Mesangial cell (primary cell): Measurements from ENCODE around the gene SARS1. TPM values are rescaled to one million over a fixed set of nuclear protein-coding genes. Genes with fewer than 3 reads are reported as not detected.

ENCODE experiments used
- total RNA-seq: library from RNA; depleted of rRNA; stranded (reverse); fragments of >200 nt; gene quantifications from 2 replicates; pipeline ENCODE4 v1.2.3, GENCODE V29; 2015

The SARS1 gene, protein sequence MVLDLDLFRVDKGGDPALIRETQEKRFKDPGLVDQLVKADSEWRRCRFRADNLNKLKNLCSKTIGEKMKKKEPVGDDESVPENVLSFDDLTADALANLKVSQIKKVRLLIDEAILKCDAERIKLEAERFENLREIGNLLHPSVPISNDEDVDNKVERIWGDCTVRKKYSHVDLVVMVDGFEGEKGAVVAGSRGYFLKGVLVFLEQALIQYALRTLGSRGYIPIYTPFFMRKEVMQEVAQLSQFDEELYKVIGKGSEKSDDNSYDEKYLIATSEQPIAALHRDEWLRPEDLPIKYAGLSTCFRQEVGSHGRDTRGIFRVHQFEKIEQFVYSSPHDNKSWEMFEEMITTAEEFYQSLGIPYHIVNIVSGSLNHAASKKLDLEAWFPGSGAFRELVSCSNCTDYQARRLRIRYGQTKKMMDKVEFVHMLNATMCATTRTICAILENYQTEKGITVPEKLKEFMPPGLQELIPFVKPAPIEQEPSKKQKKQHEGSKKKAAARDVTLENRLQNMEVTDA
- 178 and 180 TPM in 2 replicates for total RNA-seq

DNA sequence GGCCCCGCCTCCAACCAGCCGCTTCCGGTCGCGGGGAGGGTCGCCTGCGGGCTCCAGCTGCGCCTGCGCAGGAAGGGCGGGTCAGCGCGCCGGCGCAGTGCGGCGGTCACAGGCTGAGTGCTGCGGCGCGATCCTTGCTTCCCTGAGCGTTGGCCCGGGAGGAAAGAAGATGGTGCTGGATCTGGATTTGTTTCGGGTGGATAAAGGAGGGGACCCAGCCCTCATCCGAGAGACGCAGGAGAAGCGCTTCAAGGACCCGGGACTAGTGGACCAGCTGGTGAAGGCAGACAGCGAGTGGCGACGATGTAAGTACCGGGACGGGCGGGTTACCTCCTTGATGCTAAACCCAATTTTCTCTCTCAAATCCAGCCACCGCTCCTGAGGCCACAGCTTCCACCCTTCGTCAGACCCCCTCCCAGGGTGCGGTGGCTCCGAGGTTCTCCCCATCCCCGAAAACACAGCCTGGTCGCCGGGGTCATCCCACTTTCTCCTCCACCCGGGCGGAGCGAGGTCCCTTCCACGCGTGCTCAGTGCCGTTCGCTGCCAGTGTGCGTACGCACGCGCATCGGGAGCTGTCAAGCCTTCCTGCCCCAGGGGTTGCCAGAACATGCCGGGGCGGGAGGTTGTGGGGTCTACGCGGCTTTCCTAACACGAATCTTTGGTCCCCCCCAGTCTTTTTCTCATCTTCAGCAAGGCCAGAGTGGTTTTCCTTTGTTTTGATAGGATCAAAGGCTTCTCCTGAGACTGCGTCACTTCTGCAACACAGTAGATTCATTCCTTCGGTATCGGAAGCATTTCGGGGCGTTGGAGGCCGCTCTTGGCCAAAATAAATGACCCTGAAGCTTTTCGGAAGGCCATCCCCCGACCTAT lies at the start of gene SARS1:
TSS of gene SARS1 (plus strand) at position 95 of the 870 bp plus-strand sequence. CDS start at position 170, 75 bp downstream.

DNA sequence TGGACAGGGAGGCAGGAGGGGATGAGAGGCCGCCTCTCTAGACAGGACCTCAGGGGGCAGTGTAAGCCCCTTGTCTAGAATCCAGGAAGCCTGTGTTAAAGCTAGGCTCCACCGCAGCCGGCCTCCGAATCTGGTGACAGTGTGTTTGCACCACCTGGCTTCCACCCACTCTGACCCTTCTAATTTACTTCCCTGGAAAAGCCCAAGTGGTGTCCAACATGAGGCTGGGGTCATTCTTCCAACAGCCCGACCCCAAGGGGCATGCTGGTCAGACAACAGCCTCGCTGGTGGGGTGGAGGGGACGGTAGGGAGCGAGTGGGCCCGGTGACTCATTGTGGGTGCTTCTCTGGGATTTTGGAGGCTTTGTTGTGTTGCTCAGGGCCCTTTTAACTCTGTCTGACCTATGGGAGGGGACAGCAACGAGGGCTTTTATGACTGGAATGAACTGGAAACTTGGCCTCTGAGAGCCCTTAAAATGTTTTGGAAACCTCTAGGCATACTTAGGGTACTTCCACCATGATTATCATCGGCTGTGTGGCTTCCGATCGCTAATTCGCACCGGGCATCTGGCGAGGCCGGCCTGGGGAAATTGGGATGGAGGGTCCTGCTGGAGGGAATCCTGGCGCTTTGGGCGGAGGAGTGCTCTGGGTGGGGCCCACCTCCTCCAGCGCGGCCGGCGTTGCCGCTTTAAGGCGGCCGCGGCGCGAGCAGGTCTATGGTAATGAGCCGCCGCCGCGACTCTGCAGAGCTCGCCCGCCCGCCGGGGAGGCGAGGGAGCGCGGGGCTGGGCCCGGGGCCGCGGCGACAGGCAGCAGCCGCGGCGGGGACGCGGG lies 35.3 kb downstream of the SARS1 start, which contains the start of gene CELSR2:
TSS of gene CELSR2 (plus strand) at position 743 of the 833 bp plus-strand sequence. CDS start 541 bp downstream, outside the sequence.

DNA sequence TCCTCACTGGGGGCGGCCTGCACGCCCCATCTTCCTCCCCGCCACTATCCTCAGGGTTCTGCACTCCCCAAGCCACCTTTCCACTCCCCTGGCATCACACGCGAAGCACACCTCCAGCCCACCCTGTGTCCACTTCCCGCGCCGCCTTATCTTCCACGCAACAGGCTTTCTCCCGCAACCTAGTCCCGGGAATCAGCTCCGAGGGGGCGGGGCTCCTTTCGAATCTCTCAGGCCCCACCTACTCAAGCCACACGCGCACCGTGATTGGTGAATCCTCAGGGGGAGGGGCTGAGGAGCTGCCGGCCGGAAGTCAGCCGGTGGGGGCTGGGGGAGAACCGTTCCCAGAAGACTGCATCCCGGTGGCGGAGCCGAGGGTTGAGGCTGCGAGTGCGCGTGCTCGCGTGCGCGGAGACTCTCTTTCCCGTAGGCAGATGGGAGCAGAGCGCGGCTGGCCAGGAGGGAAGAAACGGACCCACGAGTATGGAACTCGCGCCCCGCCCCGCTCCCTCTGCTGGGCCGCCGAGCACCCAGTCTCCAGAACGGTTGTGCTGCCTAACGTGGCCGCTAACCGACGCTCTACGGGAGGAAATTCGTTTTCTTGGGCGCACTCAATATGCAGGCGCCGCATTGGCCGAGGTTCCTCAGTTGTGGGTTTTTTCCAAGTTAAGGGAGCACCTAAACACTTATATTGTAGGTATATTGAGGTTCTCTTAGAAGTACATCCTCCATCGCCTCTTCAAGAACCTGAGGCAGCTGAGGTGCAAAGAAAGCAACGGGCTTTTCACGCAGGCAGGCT lies 69.4 kb downstream of the SARS1 start, which contains the start of gene PSRC1:
TSS of gene PSRC1 (minus strand) at position 194 of the 796 bp plus-strand sequence.

Other genes with a start within 250 kb of the SARS1 start
- 7.7 and 11.9 TPM in 2 replicates for gene WDR47, start 171.8 kb upstream of the SARS1 start, total RNA-seq
- gene TAF13, start 137.9 kb upstream of the SARS1 start, total RNA-seq, result 9.4 and 20.0 TPM in 2 replicates
- 12.5 and 15.8 TPM in 2 replicates for gene TMEM167B, start 123.2 kb upstream of the SARS1 start, total RNA-seq
- 0.33 and 4.1 TPM in 2 replicates for gene ELAPOR1, start 99.8 kb upstream of the SARS1 start, total RNA-seq
- gene CELSR2, start 35.6 kb downstream of the SARS1 start, total RNA-seq, result 12.9 and 51.5 TPM in 2 replicates
- gene PSRC1, start 69.2 kb downstream of the SARS1 start, total RNA-seq, result 6.5 and 50.8 TPM in 2 replicates
- gene MYBPHL, start 93.1 kb downstream of the SARS1 start, total RNA-seq, result not detected in 2 replicates
- 37.2 and 69.5 TPM in 2 replicates for gene SORT1, start 184.0 kb downstream of the SARS1 start, total RNA-seq
- 27.8 and 35.8 TPM in 2 replicates for gene PSMA5, start 212.5 kb downstream of the SARS1 start, total RNA-seq